OCI-LY3 (cell line): ENCODE measurements around the gene CYP27A1.

Source experiments
- H2AFZ ChIP-seq: fragments of 200-600, 300-600 bp; shearing (Covaris generic); 2 replicates; pipeline ENCODE4 v1.6.0; 2014; ENCODE audit warnings: antibody characterized with exemption, low read depth, low read length
- H3K27ac ChIP-seq: fragments of 200-600, 300-600 bp; sonication (generic); 2 replicates; pipeline ENCODE4 v1.5.1; 2014; ENCODE audit warnings: mild to moderate bottlenecking, low read length, moderate library complexity, mixed read lengths
- H3K27me3 ChIP-seq: fragments of 200-600, 300-600 bp; sonication (generic); 2 replicates; pipeline ENCODE4 v1.6.1; 2014; ENCODE audit warnings: low read depth, low read length, mixed read lengths
- H3K36me3 ChIP-seq: fragments of 200-600, 300-600 bp; sonication (generic); replicated peaks from 2 replicates; pipeline ENCODE3; 2014; ENCODE audit warnings: low read depth, low read length, mixed read lengths
- H3K4me1 ChIP-seq: fragments of 300-600, 200-600 bp; sonication (generic); 2 replicates; pipeline ENCODE4 v1.6.1; 2014; ENCODE audit warnings: low read length, mixed read lengths
- H3K4me2 ChIP-seq: fragments of 200-600, 300-600 bp; sonication (generic); 2 replicates; pipeline ENCODE4 v1.6.1; 2014; ENCODE audit warnings: low read length, mixed read lengths
- H3K4me3 ChIP-seq: fragments of 300-600, 200-600 bp; sonication (generic); 2 replicates; pipeline ENCODE4 v1.5.1; 2014; ENCODE audit warnings: antibody characterized with exemption, mild to moderate bottlenecking, low read length, moderate library complexity
- H3K79me2 ChIP-seq: fragments of 300-600, 200-600 bp; shearing (Covaris generic); 2 replicates; pipeline ENCODE4 v1.6.1; 2014; ENCODE audit warnings: mild to moderate bottlenecking, low read length, mixed read lengths
- H3K9ac ChIP-seq: fragments of 300-600, 200-600 bp; shearing (Covaris generic); 2 replicates; pipeline ENCODE4 v1.6.0; 2014; ENCODE audit warnings: mild to moderate bottlenecking, low read length, moderate library complexity
- H3K9me3 ChIP-seq: fragments of 200-600, 300-600 bp; shearing (Covaris generic); 2 replicates; pipeline ENCODE4 v1.6.1; 2014; ENCODE audit warnings: low read length, mixed read lengths; ENCODE audit not compliant: insufficient read depth
- H4K20me1 ChIP-seq: fragments of 200-600, 300-600 bp; sonication (generic); 2 replicates; pipeline ENCODE4 v1.6.1; 2016; ENCODE audit warnings: low read length, mixed read lengths; ENCODE audit not compliant: insufficient read depth
- CTCF ChIP-seq: fragments of 200-600, 300-600 bp; sonication (generic); IDR thresholded peaks from 2 replicates; pipeline ENCODE4 v1.5.1; 2014; ENCODE audit warnings: antibody characterized with exemption, low read length, low read depth
- EZH2phosphoT487 ChIP-seq: fragments of 200-600 bp; shearing (Covaris generic); IDR thresholded peaks from 2 replicates; pipeline ENCODE4 v1.6.1; 2018; ENCODE audit warnings: antibody characterized with exemption, mixed run types, low read depth

The CYP27A1 gene

GRCh38 chr2:218813771-218814460 is 32.0 kb downstream of the CYP27A1 start:
- Histone ChIP-seq H4K20me1 (no peaks in the 10 kb centered on the region), H3K4me1 (0 out of 2 replicates have a peak, but pooled peaks cover 1% of the 10 kb centered on the region), H3K4me3 (no peak overlapping the region), H3K27ac (no peak overlapping the region), H3K79me2 (no peaks in the 10 kb centered on the region), H3K27me3 (no peaks in the 10 kb centered on the region), H3K36me3 (no peaks in the 10 kb centered on the region), H3K4me2 (no peak overlapping the region), H3K9ac (no peak overlapping the region), H2AFZ (no peak overlapping the region), H3K9me3 (no peaks in the 10 kb centered on the region)
- TF ChIP-seq EZH2phosphoT487 (no peak), CTCF (no peak)

- Histone ChIP-seq H3K79me2 (no peaks in the 10 kb centered on the region), H3K36me3 (no peaks in the 10 kb centered on the region), H2AFZ (no peak overlapping the region), H3K4me3 (no peak overlapping the region), H3K4me1 (0 out of 2 replicates have a peak, but pooled peaks cover 4% of the 10 kb centered on the region), H3K4me2 (no peak overlapping the region), H3K9ac (no peak overlapping the region), H3K9me3 (no peaks in the 10 kb centered on the region), H3K27me3 (no peaks in the 10 kb centered on the region), H3K27ac (no peak overlapping the region), H4K20me1 (no peaks in the 10 kb centered on the region)
- TF ChIP-seq EZH2phosphoT487, result no peak
- TF ChIP-seq CTCF, result no peak
Measured at GRCh38 chr2:218814540-218815243, 32.7 kb downstream of the CYP27A1 start.

GRCh38 chr2:218815244-218815637 is 33.3 kb downstream of the CYP27A1 start:
- H3K79me2 ChIP-seq, result no peaks in the 10 kb centered on the region
- TF ChIP-seq EZH2phosphoT487 (no peak), CTCF (no peak)
- H3K4me1 ChIP-seq, result 0 out of 2 replicates have a peak, but pooled peaks cover 4% of the 10 kb centered on the region
- H3K9ac ChIP-seq, result no peak overlapping the region
- H3K4me2 ChIP-seq, result no peak overlapping the region
- no peak overlapping the region for H3K4me3 ChIP-seq
- no peaks in the 10 kb centered on the region for H3K27me3 ChIP-seq
- no peak overlapping the region for H3K27ac ChIP-seq
- no peaks in the 10 kb centered on the region for H4K20me1 ChIP-seq
- no peaks in the 10 kb centered on the region for H3K36me3 ChIP-seq
- no peaks in the 10 kb centered on the region for H3K9me3 ChIP-seq
- no peak overlapping the region for H2AFZ ChIP-seq

- no peak overlapping the region for H3K27ac ChIP-seq
- 0 out of 2 replicates have a peak, but pooled peaks cover 4% of the 10 kb centered on the region for H3K4me1 ChIP-seq
- no peaks in the 10 kb centered on the region for H3K36me3 ChIP-seq
- H3K4me3 ChIP-seq, result no peak overlapping the region
- H3K9ac ChIP-seq, result no peak overlapping the region
- no peak overlapping the region for H2AFZ ChIP-seq
- H3K79me2 ChIP-seq, result no peaks in the 10 kb centered on the region
- H4K20me1 ChIP-seq, result no peaks in the 10 kb centered on the region
- H3K9me3 ChIP-seq, result no peaks in the 10 kb centered on the region
- H3K27me3 ChIP-seq, result no peaks in the 10 kb centered on the region
- TF ChIP-seq CTCF (no peak), EZH2phosphoT487 (no peak)
- H3K4me2 ChIP-seq, result no peak overlapping the region
Measured at GRCh38 chr2:218815649-218816048, 33.7 kb downstream of the CYP27A1 start.
